ENCODE results near the gene LSM7. TPM values are rescaled to one million over a fixed set of nuclear protein-coding genes. Genes with fewer than 3 reads are reported as not detected.

LSM7 gene
- total and polyA plus RNA-seq, 7 experiments from 2014 or later, result 79.4 to 182 (median 103) TPM

DNA sequence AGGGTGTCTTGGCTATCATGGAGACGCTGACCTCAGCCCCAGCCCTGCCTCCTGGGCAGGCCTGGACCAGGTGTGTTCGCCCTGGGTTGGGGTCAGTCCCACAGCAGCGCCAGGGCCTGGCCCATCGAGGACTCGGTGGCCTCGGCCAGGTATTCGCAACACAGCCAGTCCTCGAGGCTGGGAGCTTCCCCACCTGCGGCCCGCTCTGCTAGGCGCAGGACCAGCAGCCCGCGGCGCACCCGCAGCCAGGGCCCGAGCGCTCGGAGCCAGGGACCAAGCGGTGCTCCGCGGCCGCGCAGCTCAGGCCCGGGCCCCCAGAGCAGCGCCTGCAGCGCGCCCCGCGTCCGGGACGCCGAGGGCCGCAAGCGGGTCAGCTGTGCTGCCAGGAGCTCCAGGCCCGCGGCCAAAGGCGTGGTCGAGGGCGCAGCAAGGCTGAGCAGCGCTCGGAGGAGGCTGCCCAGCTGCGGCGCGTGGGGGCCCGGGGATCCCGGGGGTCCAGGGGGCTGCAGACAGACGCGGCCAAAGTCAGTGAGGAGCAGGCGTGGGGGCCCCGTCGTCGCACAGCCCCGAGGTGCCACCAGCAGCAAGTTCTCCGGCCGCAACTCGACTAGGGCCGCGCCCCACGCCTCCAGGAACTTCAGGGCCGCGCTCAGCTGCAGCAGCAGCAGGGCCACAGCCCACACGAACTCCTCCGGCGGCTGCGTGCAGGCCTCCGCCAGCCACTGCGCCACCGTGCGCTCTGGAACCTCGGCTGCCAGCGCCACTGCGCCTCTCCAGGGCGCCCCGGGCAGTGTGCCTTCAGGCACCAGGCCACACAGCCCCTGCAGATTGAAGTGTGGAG is 52.6 kb downstream of the LSM7 start:
- Mint-ChIP-seq H3K4me1 (peaks cover 22 to 35% (median 32%) of the 10 kb centered on the region in 7 donors), H3K27me3 (no peaks in the 10 kb centered on the region), H3K36me3 (peaks cover 0 to 19% (median 7%) of the 10 kb centered on the region in 5 donors), H3K4me3 (no peak overlapping the region), H3K27ac (peak overlapping the region in 1 of 9 donors; percentile 81), H3K9me3 (no peaks in the 10 kb centered on the region)
- Histone ChIP-seq H3K27me3 (ENCODE audit: control insufficient read depth in 2 of 2, insufficient read depth in 2 of 2, low read length in 2 of 2) (no peaks in the 10 kb centered on the region), H3K36me3 (ENCODE audit: control insufficient read depth in 2 of 3, insufficient read depth in 3 of 3, low read length in 3 of 3) (peaks cover 0 to 30% (median 12%) of the 10 kb centered on the region in 3 experiments), H3K4me3 (ENCODE audit: low read length) (no peak overlapping the region), H3K4me1 (ENCODE audit: control insufficient read depth in 2 of 2, insufficient read depth in 2 of 2, low read length in 2 of 2) (peaks cover 24 to 28% of the 10 kb centered on the region in 2 donors), H3K9me3 (ENCODE audit: control insufficient read depth in 2 of 3, low read length in 3 of 3) (no peaks in the 10 kb centered on the region), H3K27ac (ENCODE audit: low read depth, low read length) (no peak overlapping the region)
- POLR2A ChIA-PET, result interaction anchor here (0.7 to 7.2 kb wide), 8 partner anchors 13 to 361 kb away, joined by 3 to 135 read pairs (median 13); partner anchors contain the start of genes JSRP1, PLEKHJ1 and SF3A2
- no peak for ATAC-seq
- CTCF ChIA-PET, result interaction anchor here (0.9 to 3.7 kb wide), 6 partner anchors 9 to 348 kb away, joined by 3 to 27 read pairs (median 6); partner anchors contain the start of gene PLEKHJ1
- intact Hi-C loops (cut with micrococcal nuclease), result loop anchor here (1.0 to 10.0 kb wide), 6 partner anchors 13 to 339 kb away; no protein-coding TSS in a partner anchor
- DNase-seq, result no peak

- H3K4me1 ChIP-seq (ENCODE audit: control insufficient read depth in 2 of 2, insufficient read depth in 2 of 2, low read length in 2 of 2), result peaks cover 24 to 28% of the 10 kb centered on the region in 2 donors
- H3K4me1 Mint-ChIP-seq, result peaks cover 22 to 35% (median 32%) of the 10 kb centered on the region in 7 donors
- POLR2A ChIA-PET, result interaction anchor here (1.2 to 7.2 kb wide), 8 partner anchors 14 to 120 kb away, joined by 4 to 135 read pairs (median 13); partner anchors contain the start of genes JSRP1, LSM7, PLEKHJ1 and SF3A2
- intact Hi-C loops (cut with micrococcal nuclease), result loop anchor here (1.0 to 10.0 kb wide), 6 partner anchors 14 to 340 kb away; no protein-coding TSS in a partner anchor
- H3K9me3 Mint-ChIP-seq, result no peaks in the 10 kb centered on the region
- no peaks in the 10 kb centered on the region for H3K9me3 ChIP-seq (ENCODE audit: control insufficient read depth in 2 of 3, low read length in 3 of 3)
- ATAC-seq (peak; percentile 18), DNase-seq (peak in 8 of 9 donors; percentile 43 to 70 (median 58))
- H3K27me3 ChIP-seq (ENCODE audit: control insufficient read depth in 2 of 2, insufficient read depth in 2 of 2, low read length in 2 of 2), result no peaks in the 10 kb centered on the region
- peaks cover 0 to 20% (median 7%) of the 10 kb centered on the region in 5 donors for H3K36me3 Mint-ChIP-seq
- H3K27me3 Mint-ChIP-seq, result no peaks in the 10 kb centered on the region
- CTCF ChIA-PET, result interaction anchor here (0.6 to 3.7 kb wide), 17 partner anchors 10 to 347 kb away, joined by 3 to 27 read pairs (median 4); partner anchors contain the start of gene PLEKHJ1
- H3K4me3 ChIP-seq (ENCODE audit: low read length), result no peak overlapping the region
- peaks cover 0 to 36% (median 12%) of the 10 kb centered on the region in 3 experiments for H3K36me3 ChIP-seq (ENCODE audit: control insufficient read depth in 2 of 3, insufficient read depth in 3 of 3, low read length in 3 of 3)
- peak overlapping the region; percentile 41 for H3K27ac ChIP-seq (ENCODE audit: low read depth, low read length)
- H3K27ac Mint-ChIP-seq, result peak overlapping the region; percentile 34 to 86 (median 79)
- H3K4me3 Mint-ChIP-seq, result peak overlapping the region in 8 of 10 donors; percentile 29 to 80 (median 50)
Measured at GRCh38 chr19:2274931-2275535, 53.4 kb downstream of the LSM7 start.

DNA sequence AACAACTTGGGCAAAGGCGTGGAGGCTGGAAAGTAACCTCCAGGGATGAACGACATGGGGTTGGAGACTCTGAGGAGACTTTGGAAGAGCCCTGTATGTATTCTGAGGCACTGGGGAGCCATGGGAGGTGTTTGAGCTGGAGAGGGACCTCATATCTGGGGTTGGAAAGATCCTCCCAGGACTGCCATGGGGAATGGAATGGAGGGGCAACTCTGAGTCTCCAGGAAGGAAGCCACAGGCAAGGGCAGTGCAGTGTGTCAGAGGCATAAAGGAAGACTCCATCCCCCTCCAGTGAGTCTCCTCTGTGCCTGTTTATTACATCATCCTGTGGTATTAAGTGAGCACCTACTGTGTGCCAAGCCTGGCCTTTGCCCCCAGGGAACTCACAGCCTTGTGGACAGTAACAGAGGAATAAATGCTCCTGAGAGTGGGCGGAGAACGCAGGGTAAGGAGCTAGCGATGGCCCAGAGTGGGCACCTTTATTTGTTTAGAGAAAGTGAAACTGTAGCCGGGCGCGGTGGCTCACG is 54.1 kb downstream of the LSM7 start:
- peaks cover 0 to 2% (median 0%) of the 10 kb centered on the region in 11 donors for H3K9me3 Mint-ChIP-seq
- H3K9me3 ChIP-seq (ENCODE audit: control insufficient read depth in 2 of 3, low read length in 3 of 3), result no peaks in the 10 kb centered on the region
- H3K4me3 Mint-ChIP-seq, result peak overlapping the region in 9 of 10 donors; percentile 50 to 96 (median 66)
- ATAC-seq (no peak), DNase-seq (no peak)
- H3K27me3 Mint-ChIP-seq, result no peaks in the 10 kb centered on the region
- no peak overlapping the region for H3K4me3 ChIP-seq (ENCODE audit: low read length)
- H3K36me3 Mint-ChIP-seq, result peaks cover 0 to 21% (median 7%) of the 10 kb centered on the region in 5 donors
- POLR2A ChIA-PET, result interaction anchor here (0.6 to 7.2 kb wide), 12 partner anchors 15 to 216 kb away, joined by 3 to 135 read pairs (median 10); partner anchors contain the start of genes GADD45B, JSRP1, LSM7 and PLEKHJ1
- H3K36me3 ChIP-seq (ENCODE audit: control insufficient read depth in 2 of 3, insufficient read depth in 3 of 3, low read length in 3 of 3), result peaks cover 0 to 43% (median 12%) of the 10 kb centered on the region in 3 experiments
- CTCF ChIA-PET, result interaction anchor here (0.6 to 3.7 kb wide), 19 partner anchors 11 to 315 kb away, joined by 3 to 27 read pairs (median 4); partner anchors contain the start of gene PLEKHJ1
- intact Hi-C loops (cut with micrococcal nuclease), result loop anchor here (2.0 to 10.0 kb wide), 3 partner anchors 15 to 341 kb away; no protein-coding TSS in a partner anchor
- peak overlapping the region; percentile 72 for H3K27ac ChIP-seq (ENCODE audit: low read depth, low read length)
- H3K4me1 ChIP-seq (ENCODE audit: control insufficient read depth in 2 of 2, insufficient read depth in 2 of 2, low read length in 2 of 2), result peaks cover 24 to 28% of the 10 kb centered on the region in 2 donors
- peak overlapping the region; percentile 67 to 90 (median 83) for H3K27ac Mint-ChIP-seq
- H3K27me3 ChIP-seq (ENCODE audit: control insufficient read depth in 2 of 2, insufficient read depth in 2 of 2, low read length in 2 of 2), result no peaks in the 10 kb centered on the region
- H3K4me1 Mint-ChIP-seq, result peaks cover 22 to 35% (median 32%) of the 10 kb centered on the region in 7 donors

GRCh38 chr19:2273356-2274184 is 54.8 kb downstream of the LSM7 start:
- peak overlapping the region; percentile 25 to 96 (median 66) for H3K4me3 Mint-ChIP-seq
- peak overlapping the region; percentile 67 to 90 (median 83) for H3K27ac Mint-ChIP-seq
- H3K4me1 Mint-ChIP-seq, result peaks cover 22 to 41% (median 33%) of the 10 kb centered on the region in 7 donors
- peak overlapping the region; percentile 37 for H3K4me3 ChIP-seq (ENCODE audit: low read length)
- H3K9me3 Mint-ChIP-seq, result peaks cover 0 to 3% (median 0%) of the 10 kb centered on the region in 11 donors
- ATAC-seq (peak; percentile 26), DNase-seq (peak; percentile 59 to 89 (median 70))
- peak overlapping the region; percentile 72 for H3K27ac ChIP-seq (ENCODE audit: low read depth, low read length)
- H3K4me1 ChIP-seq (ENCODE audit: control insufficient read depth in 2 of 2, insufficient read depth in 2 of 2, low read length in 2 of 2), result peaks cover 24 to 29% of the 10 kb centered on the region in 2 donors
- H3K27me3 Mint-ChIP-seq, result no peaks in the 10 kb centered on the region
- peaks cover 0 to 21% (median 7%) of the 10 kb centered on the region in 5 donors for H3K36me3 Mint-ChIP-seq
- H3K36me3 ChIP-seq (ENCODE audit: control insufficient read depth in 2 of 3, insufficient read depth in 3 of 3, low read length in 3 of 3), result peaks cover 0 to 43% (median 12%) of the 10 kb centered on the region in 3 experiments
- intact Hi-C loops (cut with micrococcal nuclease), result loop anchor here (1.0 to 10.0 kb wide), 9 partner anchors 15 to 341 kb away; partner anchors contain the start of genes PLEKHJ1 (in 2 of the 2), SF3A2 (in 2 of the 2), AP3D1 (in 1 of the 2) and TIMM13 (in 1 of the 2)
- H3K27me3 ChIP-seq (ENCODE audit: control insufficient read depth in 2 of 2, insufficient read depth in 2 of 2, low read length in 2 of 2), result no peaks in the 10 kb centered on the region
- no peaks in the 10 kb centered on the region for H3K9me3 ChIP-seq (ENCODE audit: control insufficient read depth in 2 of 3, low read length in 3 of 3)
- ChIA-PET POLR2A (interaction anchor here (0.6 to 7.2 kb wide), 15 partner anchors 12 to 217 kb away, joined by 3 to 135 read pairs (median 7); partner anchors contain the start of genes GADD45B, JSRP1, LSM7 and PLEKHJ1), CTCF (interaction anchor here (0.6 to 3.7 kb wide), 14 partner anchors 12 to 226 kb away, joined by 3 to 27 read pairs (median 4); partner anchors contain the start of gene PLEKHJ1)
